ENCODE measurements around the gene PARVB. TPM values are rescaled to one million over a fixed set of nuclear protein-coding genes. Genes with fewer than 3 reads are reported as not detected.
A peak's percentile ranks its signal among the peaks of the same experiment; 100 is the strongest.

The PARVB gene
- total and polyA plus RNA-seq, 10 of the 15 experiments (the other 5 are each of a cell fraction or from before 2014, with no cell fraction given), result 5.2 to 264 (median 76.0) TPM

DNA sequence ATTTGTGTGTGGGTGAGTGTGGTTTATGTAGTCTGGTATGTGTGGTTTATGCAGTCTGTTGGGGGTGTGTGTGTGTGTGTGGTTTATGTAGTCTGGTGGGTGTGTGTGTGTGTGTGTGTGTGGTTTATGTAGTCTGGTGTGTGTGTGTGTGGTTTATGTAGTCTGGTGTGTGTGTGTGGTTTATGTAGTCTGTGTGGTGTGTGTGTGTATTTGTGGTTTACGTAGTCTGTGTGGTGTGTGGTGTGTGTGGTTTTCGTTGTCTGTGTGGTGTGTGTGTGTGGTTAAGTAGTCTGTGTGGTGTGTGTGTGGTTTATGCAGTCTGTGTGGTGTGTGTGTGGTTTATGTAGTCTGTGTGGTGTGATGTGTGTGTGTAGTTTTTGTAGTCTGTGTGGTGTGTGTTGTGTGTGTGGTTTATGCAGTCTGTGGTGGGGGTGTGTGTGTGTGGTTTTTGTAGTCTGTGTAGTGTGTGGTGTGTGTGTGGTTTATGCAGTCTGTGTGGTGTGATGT is 130.4 kb downstream of the PARVB start (continued):
- TF ChIP-seq SMAD1 (IDR thresholded peaks at IDR 0.05; ENCODE audit: low read depth, partially characterized antibody) (no peak), RELA (IDR thresholded peaks at IDR 0.05; ENCODE audit: borderline replicate concordance, partially characterized antibody) (no peak), BMI1 (IDR thresholded peaks at IDR 0.05; ENCODE audit: borderline replicate concordance) (peak; percentile 50; the same call in 1 of the 2 replicates), MYC (IDR thresholded peaks at IDR 0.05; ENCODE audit: insufficient read depth, insufficient read length, insufficient replicate concordance, low read length, severe bottlenecking) (no peak), ZNF274 (IDR thresholded peaks at IDR 0.05; ENCODE audit: insufficient read depth, insufficient read length) (no peak), NFIC (IDR thresholded peaks at IDR 0.05; ENCODE audit: low read depth, low read length) (no peak), NBN (IDR thresholded peaks at IDR 0.05) (peak; percentile 95), ATF7 (IDR thresholded peaks at IDR 0.05; ENCODE audit: low read depth) (peak; percentile 81), KAT2A (conservative IDR thresholded peaks at IDR 0.05; ENCODE audit: control insufficient read depth, low read depth, low read length) (no peak), TCF7 (IDR thresholded peaks at IDR 0.05; ENCODE audit: borderline replicate concordance) (no peak), MTA2 (IDR thresholded peaks at IDR 0.05; ENCODE audit: low read depth) (peak; percentile 68), CBX3 (IDR thresholded peaks at IDR 0.05; ENCODE audit: borderline replicate concordance, low read depth) (no peak), GABPA (IDR thresholded peaks at IDR 0.05; ENCODE audit: low read depth) (no peak), SP1 (IDR thresholded peaks at IDR 0.05; ENCODE audit: low read depth, low read length) (no peak), ZNF622 (IDR thresholded peaks at IDR 0.05) (no peak), BACH1 (IDR thresholded peaks at IDR 0.05; ENCODE audit: borderline replicate concordance) (no peak), NFXL1 (IDR thresholded peaks at IDR 0.05; ENCODE audit: borderline replicate concordance) (no peak), SUPT20H (IDR thresholded peaks at IDR 0.05; ENCODE audit: borderline replicate concordance, control insufficient read depth, low read depth, low read length) (no peak), IKZF2 (IDR thresholded peaks at IDR 0.05) (peak in 1 of 2 experiments; percentile 75; a peak in 3 of 4 replicates), ZNF217 (IDR thresholded peaks at IDR 0.05) (no peak), KLF5 (IDR thresholded peaks at IDR 0.05; ENCODE audit: partially characterized antibody) (no peak)
- TF ChIP-seq, protein P1, sequence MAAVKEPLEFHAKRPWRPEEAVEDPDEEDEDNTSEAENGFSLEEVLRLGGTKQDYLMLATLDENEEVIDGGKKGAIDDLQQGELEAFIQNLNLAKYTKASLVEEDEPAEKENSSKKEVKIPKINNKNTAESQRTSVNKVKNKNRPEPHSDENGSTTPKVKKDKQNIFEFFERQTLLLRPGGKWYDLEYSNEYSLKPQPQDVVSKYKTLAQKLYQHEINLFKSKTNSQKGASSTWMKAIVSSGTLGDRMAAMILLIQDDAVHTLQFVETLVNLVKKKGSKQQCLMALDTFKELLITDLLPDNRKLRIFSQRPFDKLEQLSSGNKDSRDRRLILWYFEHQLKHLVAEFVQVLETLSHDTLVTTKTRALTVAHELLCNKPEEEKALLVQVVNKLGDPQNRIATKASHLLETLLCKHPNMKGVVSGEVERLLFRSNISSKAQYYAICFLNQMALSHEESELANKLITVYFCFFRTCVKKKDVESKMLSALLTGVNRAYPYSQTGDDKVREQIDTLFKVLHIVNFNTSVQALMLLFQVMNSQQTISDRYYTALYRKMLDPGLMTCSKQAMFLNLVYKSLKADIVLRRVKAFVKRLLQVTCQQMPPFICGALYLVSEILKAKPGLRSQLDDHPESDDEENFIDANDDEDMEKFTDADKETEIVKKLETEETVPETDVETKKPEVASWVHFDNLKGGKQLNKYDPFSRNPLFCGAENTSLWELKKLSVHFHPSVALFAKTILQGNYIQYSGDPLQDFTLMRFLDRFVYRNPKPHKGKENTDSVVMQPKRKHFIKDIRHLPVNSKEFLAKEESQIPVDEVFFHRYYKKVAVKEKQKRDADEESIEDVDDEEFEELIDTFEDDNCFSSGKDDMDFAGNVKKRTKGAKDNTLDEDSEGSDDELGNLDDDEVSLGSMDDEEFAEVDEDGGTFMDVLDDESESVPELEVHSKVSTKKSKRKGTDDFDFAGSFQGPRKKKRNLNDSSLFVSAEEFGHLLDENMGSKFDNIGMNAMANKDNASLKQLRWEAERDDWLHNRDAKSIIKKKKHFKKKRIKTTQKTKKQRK (IDR thresholded peaks at IDR 0.05; ENCODE audit: low read depth, low read length), result no peak
- TF ChIP-seq, protein P2, sequence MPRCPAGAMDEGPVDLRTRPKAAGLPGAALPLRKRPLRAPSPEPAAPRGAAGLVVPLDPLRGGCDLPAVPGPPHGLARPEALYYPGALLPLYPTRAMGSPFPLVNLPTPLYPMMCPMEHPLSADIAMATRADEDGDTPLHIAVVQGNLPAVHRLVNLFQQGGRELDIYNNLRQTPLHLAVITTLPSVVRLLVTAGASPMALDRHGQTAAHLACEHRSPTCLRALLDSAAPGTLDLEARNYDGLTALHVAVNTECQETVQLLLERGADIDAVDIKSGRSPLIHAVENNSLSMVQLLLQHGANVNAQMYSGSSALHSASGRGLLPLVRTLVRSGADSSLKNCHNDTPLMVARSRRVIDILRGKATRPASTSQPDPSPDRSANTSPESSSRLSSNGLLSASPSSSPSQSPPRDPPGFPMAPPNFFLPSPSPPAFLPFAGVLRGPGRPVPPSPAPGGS (IDR thresholded peaks at IDR 0.05; ENCODE audit: borderline replicate concordance, insufficient read depth, low read depth, low read length, poor library complexity, severe bottlenecking), result no peak
- TF ChIP-seq, protein P3, sequence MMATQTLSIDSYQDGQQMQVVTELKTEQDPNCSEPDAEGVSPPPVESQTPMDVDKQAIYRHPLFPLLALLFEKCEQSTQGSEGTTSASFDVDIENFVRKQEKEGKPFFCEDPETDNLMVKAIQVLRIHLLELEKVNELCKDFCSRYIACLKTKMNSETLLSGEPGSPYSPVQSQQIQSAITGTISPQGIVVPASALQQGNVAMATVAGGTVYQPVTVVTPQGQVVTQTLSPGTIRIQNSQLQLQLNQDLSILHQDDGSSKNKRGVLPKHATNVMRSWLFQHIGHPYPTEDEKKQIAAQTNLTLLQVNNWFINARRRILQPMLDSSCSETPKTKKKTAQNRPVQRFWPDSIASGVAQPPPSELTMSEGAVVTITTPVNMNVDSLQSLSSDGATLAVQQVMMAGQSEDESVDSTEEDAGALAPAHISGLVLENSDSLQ (IDR thresholded peaks at IDR 0.05), result no peak
- TF ChIP-seq, protein P4, sequence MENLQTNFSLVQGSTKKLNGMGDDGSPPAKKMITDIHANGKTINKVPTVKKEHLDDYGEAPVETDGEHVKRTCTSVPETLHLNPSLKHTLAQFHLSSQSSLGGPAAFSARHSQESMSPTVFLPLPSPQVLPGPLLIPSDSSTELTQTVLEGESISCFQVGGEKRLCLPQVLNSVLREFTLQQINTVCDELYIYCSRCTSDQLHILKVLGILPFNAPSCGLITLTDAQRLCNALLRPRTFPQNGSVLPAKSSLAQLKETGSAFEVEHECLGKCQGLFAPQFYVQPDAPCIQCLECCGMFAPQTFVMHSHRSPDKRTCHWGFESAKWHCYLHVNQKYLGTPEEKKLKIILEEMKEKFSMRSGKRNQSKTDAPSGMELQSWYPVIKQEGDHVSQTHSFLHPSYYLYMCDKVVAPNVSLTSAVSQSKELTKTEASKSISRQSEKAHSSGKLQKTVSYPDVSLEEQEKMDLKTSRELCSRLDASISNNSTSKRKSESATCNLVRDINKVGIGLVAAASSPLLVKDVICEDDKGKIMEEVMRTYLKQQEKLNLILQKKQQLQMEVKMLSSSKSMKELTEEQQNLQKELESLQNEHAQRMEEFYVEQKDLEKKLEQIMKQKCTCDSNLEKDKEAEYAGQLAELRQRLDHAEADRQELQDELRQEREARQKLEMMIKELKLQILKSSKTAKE (IDR thresholded peaks at IDR 0.05; ENCODE audit: low read depth, poor library complexity, severe bottlenecking), result peak; percentile 84

Measured in GM12878 (cell line).